Dedifferentiated amniotic fluid mesenchymal stem cell (primary cell): ENCODE results near the gene ZNF26.

Source experiments
- DNase-seq: peaks from one replicate; pipeline ENCODE4 v3.0.0-alpha.2; 2016; ENCODE audit errors: extremely low spot score

The ZNF26 gene

DNA sequence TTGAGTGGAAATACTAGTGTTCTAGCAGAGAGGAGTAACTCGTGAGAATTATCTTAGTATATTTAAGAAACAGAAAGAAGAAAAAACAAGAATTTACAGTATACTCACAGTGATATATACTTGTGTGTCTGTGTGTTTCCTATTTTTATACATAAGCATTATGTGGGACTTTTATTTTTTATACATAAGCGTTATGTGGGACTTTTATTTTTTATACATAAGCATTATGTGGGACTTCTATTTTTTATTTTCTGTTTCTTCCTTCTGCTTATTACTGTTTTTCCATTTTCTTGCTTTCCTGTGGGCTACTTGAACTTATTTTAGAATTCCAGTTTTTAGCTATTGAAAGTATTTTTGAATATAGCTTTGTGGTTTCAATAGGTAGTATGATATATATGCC is 87.7 kb downstream of the ZNF26 start:
- no peak for DNase-seq
